Measurements from ENCODE around the gene FAM118B.

FAM118B gene

GRCh38 chr11:126211236-126212088 is at the start of gene FAM118B, which contains the start of gene RPUSD4:
TSS of gene FAM118B (plus strand) at chr11:126211782. CDS start at chr11:126235002, 23,220 bp downstream.
TSS of gene RPUSD4 (minus strand) at chr11:126211650. CDS start at chr11:126211638, 12 bp downstream.
- DNase-seq (ENCODE audit: low read depth, low spot score) = peak; percentile 89

- DNase-seq (ENCODE audit: low read depth, low spot score) = no peak
These were observed 49.1 kb upstream of the FAM118B start for GRCh38 chr11:126162306-126163030.

GRCh38 chr11:126163074-126163700 is 48.4 kb upstream of the FAM118B start:
- DNase-seq (ENCODE audit: low read depth, low spot score) = no peak

GRCh38 chr11:126163779-126164178 is 47.8 kb upstream of the FAM118B start:
- DNase-seq (ENCODE audit: low read depth, low spot score) = no peak

GRCh38 chr11:126164781-126165180 is 46.8 kb upstream of the FAM118B start:
- DNase-seq (ENCODE audit: low read depth, low spot score) = no peak

GRCh38 chr11:126165311-126165720 is 46.3 kb upstream of the FAM118B start:
- no peak for DNase-seq (ENCODE audit: low read depth, low spot score)

- DNase-seq (ENCODE audit: low read depth, low spot score) = no peak
These were observed 45.8 kb upstream of the FAM118B start for GRCh38 chr11:126165757-126166156.

- DNase-seq (ENCODE audit: low read depth, low spot score) = no peak
These were observed 45.2 kb upstream of the FAM118B start for GRCh38 chr11:126166413-126166812.

GRCh38 chr11:126167488-126167887 is 44.1 kb upstream of the FAM118B start:
- no peak for DNase-seq (ENCODE audit: low read depth, low spot score)

- no peak for DNase-seq (ENCODE audit: low read depth, low spot score)
These were observed 42.3 kb upstream of the FAM118B start for GRCh38 chr11:126169291-126169690.

- no peak for DNase-seq (ENCODE audit: low read depth, low spot score)
These were observed 39.0 kb upstream of the FAM118B start for GRCh38 chr11:126172596-126173038.

- DNase-seq (ENCODE audit: low read depth, low spot score) = no peak
These were observed 38.3 kb upstream of the FAM118B start for GRCh38 chr11:126173257-126173656.

GRCh38 chr11:126174816-126175215 is 36.8 kb upstream of the FAM118B start:
- no peak for DNase-seq (ENCODE audit: low read depth, low spot score)

- no peak for DNase-seq (ENCODE audit: low read depth, low spot score)
These were observed 36.2 kb upstream of the FAM118B start for GRCh38 chr11:126175393-126175792.

- no peak for DNase-seq (ENCODE audit: low read depth, low spot score)
These were observed 34.6 kb upstream of the FAM118B start for GRCh38 chr11:126176853-126177470.

GRCh38 chr11:126181939-126182730 is 29.4 kb upstream of the FAM118B start:
- DNase-seq (ENCODE audit: low read depth, low spot score) = no peak

- DNase-seq (ENCODE audit: low read depth, low spot score) = no peak
These were observed 28.7 kb upstream of the FAM118B start for GRCh38 chr11:126182787-126183445.

GRCh38 chr11:126185259-126186024 is 26.1 kb upstream of the FAM118B start:
- no peak for DNase-seq (ENCODE audit: low read depth, low spot score)

GRCh38 chr11:126186025-126186698 is 25.4 kb upstream of the FAM118B start:
- no peak for DNase-seq (ENCODE audit: low read depth, low spot score)

Data from smooth muscle cell of the brain vasculature (primary cell).